Hepatocyte (in vitro differentiated cells): ENCODE measurements around the gene SPSB1. TPM values are rescaled to one million over a fixed set of nuclear protein-coding genes. Genes with fewer than 3 reads are reported as not detected.
"Not testable (repeated sequence)": the region's sequence is repeated elsewhere in the genome, so short reads cannot be mapped to it uniquely, and the experiment has no call there.

Experiments
- DNase-seq: peaks from one replicate; pipeline ENCODE4 v3.0.0-alpha.2; 2016; ENCODE audit warnings: low spot score
- H2AFZ ChIP-seq: fragments of 200-600 bp; sonication (generic); 2 replicates; pipeline ENCODE4 v1.6.0; 2016; ENCODE audit warnings: antibody characterized with exemption, mild to moderate bottlenecking
- H3K27ac ChIP-seq: fragments of 200-600 bp; sonication (generic); 2 replicates; pipeline ENCODE4 v1.5.1; 2016; ENCODE audit warnings: mild to moderate bottlenecking
- H3K27me3 ChIP-seq: fragments of 200-600 bp; sonication (generic); 2 replicates; pipeline ENCODE4 v1.6.1; 2016
- H3K36me3 ChIP-seq: fragments of 200-600 bp; sonication (generic); replicated peaks from 2 replicates; pipeline ENCODE4 v1.5.1; 2016; ENCODE audit warnings: low read depth; ENCODE audit not compliant: insufficient read depth
- H3K4me1 ChIP-seq: fragments of 200-600 bp; sonication (generic); 2 replicates; pipeline ENCODE4 v1.5.1; 2016; ENCODE audit warnings: mild to moderate bottlenecking, moderate library complexity; ENCODE audit not compliant: insufficient read depth
- H3K4me2 ChIP-seq: fragments of 200-600 bp; sonication (generic); 2 replicates; pipeline ENCODE4 v1.6.0; 2016
- H3K4me3 ChIP-seq: fragments of 200-600 bp; sonication (generic); 2 replicates; pipeline ENCODE4 v1.5.1; 2016; ENCODE audit warnings: mild to moderate bottlenecking
- H3K79me2 ChIP-seq: fragments of 200-600 bp; sonication (generic); 2 replicates; pipeline ENCODE4 v1.6.0; 2017; ENCODE audit warnings: mild to moderate bottlenecking
- H3K9me2 ChIP-seq: fragments of 200-600 bp; sonication (generic); replicated peaks from 2 replicates; pipeline ENCODE4 v1.6.0; 2017; ENCODE audit warnings: mild to moderate bottlenecking; ENCODE audit not compliant: insufficient read depth
- H3K9me3 ChIP-seq: fragments of 200-600 bp; sonication (generic); 2 replicates; pipeline ENCODE4 v1.5.1; 2016; ENCODE audit warnings: low read depth, mild to moderate bottlenecking
- H4K20me1 ChIP-seq: fragments of 200-600 bp; sonication (generic); 2 replicates; pipeline ENCODE4 v1.6.0; 2016; ENCODE audit warnings: mild to moderate bottlenecking; ENCODE audit not compliant: insufficient read depth, poor library complexity, severe bottlenecking
- EZH2 ChIP-seq: fragments of 200-600 bp; sonication (generic); IDR thresholded peaks from 2 replicates; pipeline ENCODE4 v1.6.1; 2016; ENCODE audit warnings: antibody characterized with exemption, mild to moderate bottlenecking, borderline replicate concordance
- EZH2phosphoT487 ChIP-seq: fragments of 200-600 bp; sonication (generic); IDR thresholded peaks from one replicate; pipeline ENCODE4 v1.6.1; 2018; ENCODE audit warnings: antibody characterized with exemption, mild to moderate bottlenecking, low read depth, moderate library complexity; ENCODE audit not compliant: unreplicated experiment, severe bottlenecking
- WGBS: methylation state at CpG from one replicate; pipeline ENCODE4 v1.1.6; 2016; ENCODE audit warnings: low lambda C conversion rate; ENCODE audit errors: missing lambda C conversion rate; 5-methylcytosine and 5-hydroxymethylcytosine counted together
- polyA plus RNA-seq: library from polyadenylated mRNA; unstranded; fragments of >200 nt; fragmentation: Nextera tagmentation; extraction: Ambion mirVana; gene quantifications from 2 replicates; pipeline ENCODE4 v1.2.1, GENCODE V29; 2016
- total RNA-seq: library from RNA; depleted of rRNA; stranded (reverse); fragments of >200 nt; gene quantifications from 2 replicates; pipeline ENCODE4 v1.2.3, GENCODE V29; 2014
- TF ChIP-seq, protein P1 (sequence below): fragments of 200-600 bp; sonication (generic); IDR thresholded peaks from 2 replicates; pipeline ENCODE4 v1.5.1; 2016; ENCODE audit warnings: antibody characterized with exemption, mild to moderate bottlenecking; ENCODE audit not compliant: poor library complexity

SPSB1 gene
- total and polyA plus RNA-seq, 2 experiments from 2014 or later = 61.3 to 102 TPM

- 92% methylated on average over 7 of the region's 7 CpGs for WGBS
- peaks cover 23% of the 10 kb centered on the region for H3K4me1 ChIP-seq
- no peaks in the 10 kb centered on the region for H3K36me3 ChIP-seq
- TF ChIP-seq, protein P1, sequence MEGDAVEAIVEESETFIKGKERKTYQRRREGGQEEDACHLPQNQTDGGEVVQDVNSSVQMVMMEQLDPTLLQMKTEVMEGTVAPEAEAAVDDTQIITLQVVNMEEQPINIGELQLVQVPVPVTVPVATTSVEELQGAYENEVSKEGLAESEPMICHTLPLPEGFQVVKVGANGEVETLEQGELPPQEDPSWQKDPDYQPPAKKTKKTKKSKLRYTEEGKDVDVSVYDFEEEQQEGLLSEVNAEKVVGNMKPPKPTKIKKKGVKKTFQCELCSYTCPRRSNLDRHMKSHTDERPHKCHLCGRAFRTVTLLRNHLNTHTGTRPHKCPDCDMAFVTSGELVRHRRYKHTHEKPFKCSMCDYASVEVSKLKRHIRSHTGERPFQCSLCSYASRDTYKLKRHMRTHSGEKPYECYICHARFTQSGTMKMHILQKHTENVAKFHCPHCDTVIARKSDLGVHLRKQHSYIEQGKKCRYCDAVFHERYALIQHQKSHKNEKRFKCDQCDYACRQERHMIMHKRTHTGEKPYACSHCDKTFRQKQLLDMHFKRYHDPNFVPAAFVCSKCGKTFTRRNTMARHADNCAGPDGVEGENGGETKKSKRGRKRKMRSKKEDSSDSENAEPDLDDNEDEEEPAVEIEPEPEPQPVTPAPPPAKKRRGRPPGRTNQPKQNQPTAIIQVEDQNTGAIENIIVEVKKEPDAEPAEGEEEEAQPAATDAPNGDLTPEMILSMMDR = no peak
- no peaks in the 10 kb centered on the region for H3K27me3 ChIP-seq
- H2AFZ ChIP-seq = no peak overlapping the region
- no peaks in the 10 kb centered on the region for H3K9me2 ChIP-seq
- H3K4me2 ChIP-seq = no peak overlapping the region
- peak overlapping the region; percentile 39 for H3K27ac ChIP-seq
- no peaks in the 10 kb centered on the region for H4K20me1 ChIP-seq
- no peaks in the 10 kb centered on the region for H3K9me3 ChIP-seq
- H3K79me2 ChIP-seq = no peaks in the 10 kb centered on the region
- H3K4me3 ChIP-seq = no peak overlapping the region
- DNase-seq = no peak
Observed at GRCh38 chr1:9384128-9384527, 91.4 kb downstream of the SPSB1 start.

GRCh38 chr1:9384751-9385245 lies 92.1 kb downstream of the SPSB1 start:
- TF ChIP-seq EZH2 (no peak), EZH2phosphoT487 (no peak)
- TF ChIP-seq, protein P1 = no peak
- DNase-seq = peak; percentile 35
- Histone ChIP-seq H4K20me1 (no peaks in the 10 kb centered on the region), H3K9me3 (no peaks in the 10 kb centered on the region), H3K4me1 (peaks cover 23% of the 10 kb centered on the region), H3K79me2 (no peaks in the 10 kb centered on the region), H3K36me3 (no peaks in the 10 kb centered on the region), H3K4me3 (no peak overlapping the region), H3K4me2 (peak overlapping the region; percentile 9), H3K9me2 (no peaks in the 10 kb centered on the region), H3K27me3 (no peaks in the 10 kb centered on the region), H2AFZ (no peak overlapping the region), H3K27ac (peak overlapping the region; percentile 57)
- 48% methylated on average over 18 of the region's 18 CpGs for WGBS

DNA sequence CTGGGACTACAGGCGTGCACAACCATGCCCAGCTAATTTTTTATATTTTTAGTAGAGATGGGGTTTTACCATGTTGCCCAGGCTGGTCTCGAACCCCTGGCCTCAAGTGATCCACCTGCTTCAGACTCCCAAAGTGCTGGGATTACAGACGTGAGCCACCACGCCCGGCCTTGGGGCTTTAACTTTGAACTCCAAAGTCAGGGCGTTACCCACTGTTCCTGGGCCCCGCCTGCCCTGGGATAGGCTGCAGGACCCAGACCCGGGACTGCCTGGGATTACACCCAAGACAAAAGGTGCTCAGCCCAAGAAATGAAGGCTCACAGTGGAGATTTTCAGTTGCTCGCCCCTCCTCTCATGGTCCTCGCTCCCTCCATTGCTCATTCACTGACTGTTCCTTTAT lies 92.7 kb downstream of the SPSB1 start:
- peak overlapping the region; percentile 57 for H3K27ac ChIP-seq
- H3K4me2 ChIP-seq = not testable (repeated sequence)

DNA sequence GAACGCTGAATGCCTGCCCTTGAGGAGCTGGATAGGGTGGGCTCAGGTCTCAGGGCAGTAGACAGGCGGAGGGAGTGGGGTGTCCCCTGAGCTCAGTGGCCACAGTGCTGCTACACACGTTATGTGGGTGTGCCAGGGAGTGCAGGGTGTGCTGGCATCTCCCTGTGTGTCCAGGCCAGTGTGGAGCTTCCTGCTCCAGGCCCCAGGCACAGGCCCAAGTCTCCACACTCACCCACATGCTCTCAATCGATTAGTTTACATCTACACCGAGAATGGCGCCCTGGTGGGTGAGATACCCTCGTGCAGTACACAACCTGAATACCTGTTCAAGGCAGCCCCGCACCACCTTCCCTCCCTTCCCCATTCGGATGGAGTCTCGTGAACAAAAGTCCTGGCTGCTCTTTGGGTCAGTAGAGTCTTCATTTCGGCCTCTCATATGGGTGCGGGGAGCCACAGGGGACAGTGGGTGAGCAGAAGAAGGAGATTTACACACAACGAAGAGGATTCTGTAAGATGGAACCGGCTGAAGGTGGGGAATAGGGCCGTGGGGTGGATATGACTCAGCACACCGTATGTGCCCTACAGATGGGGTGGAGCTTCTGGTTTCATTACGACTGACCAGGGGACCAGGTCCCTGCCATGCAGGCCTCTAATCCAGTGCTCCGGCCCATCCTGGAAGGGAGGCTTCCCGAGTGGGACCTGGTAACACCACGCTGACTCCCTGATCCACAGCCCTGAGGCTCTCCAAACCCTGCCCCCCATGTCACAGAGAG lies 93.3 kb downstream of the SPSB1 start:
- Histone ChIP-seq H3K9me3 (no peaks in the 10 kb centered on the region), H3K9me2 (no peaks in the 10 kb centered on the region), H4K20me1 (no peaks in the 10 kb centered on the region), H3K4me1 (peaks cover 23% of the 10 kb centered on the region), H3K36me3 (no peaks in the 10 kb centered on the region), H3K4me2 (no peak overlapping the region), H3K27me3 (no peaks in the 10 kb centered on the region), H3K27ac (no peak overlapping the region), H3K79me2 (no peaks in the 10 kb centered on the region), H3K4me3 (no peak overlapping the region), H2AFZ (no peak overlapping the region)
- TF ChIP-seq EZH2 (no peak), EZH2phosphoT487 (no peak)
- TF ChIP-seq, protein P1 = no peak
- no peak for DNase-seq
- 88% methylated on average over 20 of the region's 20 CpGs for WGBS

More for the DNA sequence above, 92.7 kb downstream of the SPSB1 start:
- H3K9me3 ChIP-seq, H3K79me2 ChIP-seq, H4K20me1 ChIP-seq, H2AFZ ChIP-seq, DNase-seq, H3K27me3 ChIP-seq, H3K36me3 ChIP-seq, H3K4me3 ChIP-seq, H3K9me2 ChIP-seq: not testable (repeated sequence)
- peaks cover 23% of the 10 kb centered on the region for H3K4me1 ChIP-seq
- WGBS = 92% methylated on average over 10 of the region's 10 CpGs
